HG03442 (cell line): ENCODE measurements around the gene FHIT.
"Not testable (repeated sequence)": the region's sequence is repeated elsewhere in the genome, so short reads cannot be mapped to it uniquely, and the experiment has no call there.

Experiments used
- ATAC-seq: cut with Tn5 transposase; IDR thresholded peaks from one replicate; pipeline ENCODE4 v1.9.1; 2021; ENCODE audit warnings: mild to moderate bottlenecking, moderate library complexity; ENCODE audit not compliant: unreplicated experiment

Gene FHIT

GRCh38 chr3:61008153-61008997, 242.9 kb downstream of the FHIT start:
- no peak for ATAC-seq

GRCh38 chr3:61005591-61005990, 245.7 kb downstream of the FHIT start:
- ATAC-seq, result no peak

GRCh38 chr3:60998858-60999257, 252.4 kb downstream of the FHIT start:
- no peak for ATAC-seq

GRCh38 chr3:60992395-60992794, 258.9 kb downstream of the FHIT start:
- no peak for ATAC-seq

GRCh38 chr3:60990442-60990730, 260.9 kb downstream of the FHIT start:
- no peak for ATAC-seq

GRCh38 chr3:60989626-60990441, 261.4 kb downstream of the FHIT start:
- no peak for ATAC-seq

- not testable (repeated sequence) for ATAC-seq
Observed at GRCh38 chr3:60987191-60987590, 264.1 kb downstream of the FHIT start.

GRCh38 chr3:60986552-60986951, 264.7 kb downstream of the FHIT start:
- no peak for ATAC-seq

GRCh38 chr3:60983906-60984305, 267.3 kb downstream of the FHIT start:
- ATAC-seq, result no peak

GRCh38 chr3:60980342-60980692, 270.9 kb downstream of the FHIT start:
- ATAC-seq, result no peak

- no peak for ATAC-seq
Observed at GRCh38 chr3:60979461-60980341, 271.6 kb downstream of the FHIT start.

- ATAC-seq, result no peak
Observed at GRCh38 chr3:60973321-60973720, 277.9 kb downstream of the FHIT start.

GRCh38 chr3:60972599-60972998, 278.7 kb downstream of the FHIT start:
- ATAC-seq, result no peak

- ATAC-seq, result no peak
Observed at GRCh38 chr3:60970850-60971249, 280.4 kb downstream of the FHIT start.

GRCh38 chr3:60967141-60967540, 284.1 kb downstream of the FHIT start:
- no peak for ATAC-seq

- no peak for ATAC-seq
Observed at GRCh38 chr3:60957541-60957940, 293.7 kb downstream of the FHIT start.

- ATAC-seq, result no peak
Observed at GRCh38 chr3:60956729-60957128, 294.5 kb downstream of the FHIT start.

GRCh38 chr3:60955034-60955433, 296.2 kb downstream of the FHIT start:
- ATAC-seq, result no peak

- ATAC-seq, result no peak
Observed at GRCh38 chr3:60954048-60954447, 297.2 kb downstream of the FHIT start.

GRCh38 chr3:60953351-60953750, 297.9 kb downstream of the FHIT start:
- ATAC-seq, result no peak

GRCh38 chr3:60952055-60952454, 299.2 kb downstream of the FHIT start:
- ATAC-seq, result no peak
